VCaP (cell line): ENCODE results near the gene ERO1A.
"Not testable (repeated sequence)": the region's sequence is repeated elsewhere in the genome, so short reads cannot be mapped to it uniquely, and the experiment has no call there.

ENCODE experiments used
- H3K27ac ChIP-seq: fragments of 450-650 bp; 2 replicates; pipeline ENCODE4 v1.5.1; 2017
- CTCF ChIP-seq: fragments of 450-650 bp; conservative IDR thresholded peaks from 2 replicates; pipeline ENCODE4 v1.5.1; 2017; ENCODE audit warnings: mild to moderate bottlenecking, moderate library complexity

The ERO1A gene

GRCh38 chr14:52729925-52730708, 34.8 kb upstream of the ERO1A start, which contains the start of gene STYX:
Gene STYX (plus strand): TSS chr14:52730166. CDS start chr14:52730475, 309 bp downstream.
- no peak for TF ChIP-seq CTCF
- peak within 1 kb of the TSS; percentile 78 for H3K27ac ChIP-seq

GRCh38 chr14:52729585-52729924, 34.2 kb upstream of the ERO1A start:
- no peak for TF ChIP-seq CTCF
- H3K27ac ChIP-seq: peak overlapping the region; percentile 78

GRCh38 chr14:52729035-52729434, 33.7 kb upstream of the ERO1A start:
- peak overlapping the region; percentile 78 for H3K27ac ChIP-seq

GRCh38 chr14:52727509-52727908, 32.2 kb upstream of the ERO1A start:
- H3K27ac ChIP-seq: not testable (repeated sequence)

- no peak overlapping the region for H3K27ac ChIP-seq
- no peak for TF ChIP-seq CTCF
These were observed 28.9 kb upstream of the ERO1A start for GRCh38 chr14:52724360-52724644.

- no peak overlapping the region for H3K27ac ChIP-seq
- TF ChIP-seq CTCF: no peak
These were observed 28.4 kb upstream of the ERO1A start for GRCh38 chr14:52723514-52724359.

GRCh38 chr14:52716155-52716554, 20.8 kb upstream of the ERO1A start:
- no peak for TF ChIP-seq CTCF
- H3K27ac ChIP-seq: no peak overlapping the region

GRCh38 chr14:52711666-52712065, 16.3 kb upstream of the ERO1A start:
- H3K27ac ChIP-seq: no peak overlapping the region
- TF ChIP-seq CTCF: no peak
